Endometrium (tissue), 2 donors: Measurements from ENCODE around the gene PKD1.

ENCODE experiments used
- FAIRE-seq: peaks from 2 replicates; lab custom pipeline; 2012; peaks lifted over from hg19 to GRCh38; lab: Jason Lieb, UNC
- donor health status: control.
- donor health status: control.

The PKD1 gene

DNA sequence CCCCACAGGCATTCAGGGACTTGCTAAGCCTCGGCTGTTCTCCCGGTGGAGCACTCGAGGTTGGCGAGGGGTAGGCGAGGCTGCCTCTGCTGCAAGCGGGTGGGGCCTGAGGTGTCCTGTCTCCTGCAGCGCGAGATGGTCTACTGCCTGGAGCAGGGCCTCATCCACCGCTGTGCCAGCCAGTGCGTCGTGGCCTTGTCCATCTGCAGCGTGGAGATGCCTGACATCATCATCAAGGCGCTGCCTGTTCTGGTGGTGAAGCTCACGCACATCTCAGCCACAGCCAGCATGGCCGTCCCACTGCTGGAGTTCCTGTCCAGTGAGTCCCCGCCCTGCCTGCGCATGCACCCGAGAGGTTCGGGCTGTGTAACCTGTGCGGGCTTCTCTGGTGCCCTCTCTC lies 61.6 kb downstream of the PKD1 start:
- FAIRE-seq: no peak

- no peak for FAIRE-seq
Measured at GRCh38 chr16:2072926-2073325, 62.8 kb downstream of the PKD1 start.

- FAIRE-seq: no peak
Measured at GRCh38 chr16:2071454-2072202, 64.1 kb downstream of the PKD1 start.

DNA sequence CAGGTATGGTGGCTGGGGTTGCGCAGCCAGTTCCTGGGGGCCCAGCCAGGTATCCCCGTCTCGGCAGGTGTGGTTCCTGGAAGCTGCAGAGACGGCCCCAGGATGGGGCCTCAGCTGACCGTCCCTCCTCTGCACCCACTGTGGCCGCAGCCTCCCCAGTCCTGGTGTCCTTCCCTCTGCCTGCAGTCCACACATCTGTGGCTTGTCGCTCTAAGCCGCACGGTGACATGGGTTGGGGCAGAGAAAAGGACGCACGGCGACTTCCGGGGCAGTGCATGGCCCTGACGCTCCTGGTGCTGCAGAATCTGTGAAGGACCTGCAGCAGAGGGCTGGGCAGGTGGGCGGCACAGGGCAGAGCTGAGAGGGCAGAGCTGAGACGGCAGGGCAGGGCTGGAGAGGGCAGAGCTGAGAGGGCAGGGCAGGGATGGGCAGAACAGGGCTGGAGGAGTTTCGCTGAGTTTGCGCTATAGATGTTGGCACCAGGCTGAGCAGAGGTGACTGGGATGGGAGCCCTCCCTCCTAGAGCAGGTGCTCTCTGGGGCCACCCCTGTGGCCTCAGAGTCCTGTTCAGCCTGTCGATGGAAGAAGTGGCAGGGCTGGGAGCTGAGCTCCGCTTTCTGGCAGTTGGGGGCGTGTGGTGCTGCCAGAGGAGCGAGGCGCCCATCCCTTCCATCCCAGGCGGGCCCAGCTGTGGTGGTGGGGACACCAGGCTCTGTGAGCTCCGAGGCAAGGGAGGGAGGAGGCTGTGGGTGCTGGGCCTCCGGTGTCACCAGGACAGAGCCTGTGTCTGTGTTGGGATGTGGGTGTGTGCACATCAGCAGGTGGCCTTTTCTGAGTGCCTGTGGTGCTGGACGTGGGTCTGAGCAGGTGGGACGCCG lies 64.9 kb downstream of the PKD1 start:
- FAIRE-seq: no peak

- FAIRE-seq: no peak
Measured at GRCh38 chr16:2066139-2066538, 69.6 kb downstream of the PKD1 start.

DNA sequence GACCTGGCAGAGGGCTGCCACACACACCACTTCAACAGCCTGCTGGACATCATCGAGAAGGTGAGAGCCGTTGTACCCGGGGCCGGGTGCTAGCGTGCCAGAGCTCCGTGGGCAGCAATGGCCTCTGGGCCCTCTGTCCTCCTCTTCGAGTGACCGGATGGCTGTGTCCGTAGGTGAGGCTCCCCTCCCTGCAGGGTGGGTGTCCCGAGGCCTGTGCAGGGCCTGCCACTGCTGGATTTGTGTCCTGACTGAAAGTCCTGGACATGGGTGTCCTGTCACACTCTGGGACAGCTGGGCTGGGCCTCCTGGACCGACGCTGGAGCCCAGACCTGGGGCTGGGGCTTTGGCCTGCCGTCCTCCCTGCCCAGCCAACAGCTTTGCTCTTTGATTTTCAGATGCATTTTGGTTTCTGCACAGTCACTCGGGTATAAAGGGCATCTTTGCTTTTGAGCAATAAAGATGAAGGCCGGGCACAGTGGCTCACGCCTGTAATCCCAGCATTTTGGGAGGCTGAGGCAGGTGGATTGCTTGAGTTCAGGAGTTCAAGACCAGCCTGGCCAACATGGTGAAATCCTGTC lies 71.2 kb downstream of the PKD1 start:
- no peak for FAIRE-seq

GRCh38 chr16:2063861-2064260 lies 71.8 kb downstream of the PKD1 start:
- FAIRE-seq: no peak

DNA sequence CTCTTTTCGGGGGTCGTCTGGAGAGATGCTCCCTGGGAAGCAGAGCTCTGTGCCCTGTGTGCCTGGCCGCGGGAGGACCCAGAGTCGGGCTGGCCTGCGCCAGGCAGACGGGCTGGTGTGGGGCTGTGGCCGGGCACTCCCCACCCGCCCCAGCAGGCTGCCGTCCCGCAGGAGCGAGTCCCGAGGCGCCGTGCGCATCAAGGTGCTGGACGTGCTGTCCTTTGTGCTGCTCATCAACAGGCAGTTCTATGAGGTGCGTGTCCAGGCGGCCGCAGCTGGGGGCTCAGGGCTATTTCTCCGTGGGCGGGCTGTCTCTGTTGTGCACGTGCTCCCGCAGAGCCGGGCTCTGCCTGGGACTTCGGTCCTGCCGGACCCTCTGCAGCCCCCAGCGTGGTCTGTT lies 72.9 kb downstream of the PKD1 start:
- FAIRE-seq: no peak

DNA sequence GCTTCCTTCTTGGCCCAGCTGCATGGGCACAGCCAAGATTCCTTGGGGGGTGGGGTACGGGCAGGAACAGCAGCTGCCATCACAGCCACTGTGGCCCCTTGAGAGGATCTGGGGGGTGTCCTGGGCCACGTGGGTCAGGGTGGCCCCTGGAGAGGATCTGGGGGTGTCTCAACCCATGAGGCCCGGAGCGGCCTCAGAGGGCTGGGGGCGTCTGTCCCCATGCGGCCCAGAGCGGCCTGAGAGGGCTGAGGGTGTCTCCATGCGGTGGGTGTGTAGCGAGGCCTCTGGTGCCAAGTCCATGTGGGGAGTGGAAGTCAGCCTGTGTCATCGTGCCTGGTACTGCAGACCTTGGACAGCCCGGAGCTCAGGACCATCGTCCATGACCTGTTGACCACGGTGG lies 74.2 kb downstream of the PKD1 start:
- FAIRE-seq: no peak

GRCh38 chr16:2061023-2061422 lies 74.7 kb downstream of the PKD1 start:
- no peak for FAIRE-seq

GRCh38 chr16:2060346-2060745 lies 75.4 kb downstream of the PKD1 start:
- FAIRE-seq: no peak

DNA sequence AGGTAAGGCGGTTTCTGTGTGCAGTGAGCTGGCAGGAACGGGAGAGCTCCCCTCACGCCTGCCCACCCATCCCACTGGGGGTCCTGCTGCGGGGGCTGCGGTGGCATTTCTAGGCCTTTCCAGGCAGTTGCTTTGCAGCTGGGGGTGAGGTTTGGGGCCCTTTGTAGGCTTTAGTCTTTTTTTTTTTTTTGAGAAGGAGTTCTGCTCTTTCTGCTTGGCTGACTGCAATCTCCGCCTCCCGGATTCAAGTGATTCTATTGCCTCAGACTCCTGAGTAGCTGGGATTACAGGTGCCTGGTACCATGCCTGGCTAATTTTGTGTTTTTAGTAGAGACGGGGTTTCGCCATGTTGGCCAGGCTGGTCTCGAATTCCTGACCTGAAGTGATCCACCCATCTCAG lies 76.8 kb downstream of the PKD1 start:
- no peak for FAIRE-seq

- no peak for FAIRE-seq
Measured at GRCh38 chr16:2058420-2058819, 77.3 kb downstream of the PKD1 start.

GRCh38 chr16:2057438-2057837 lies 78.3 kb downstream of the PKD1 start:
- FAIRE-seq: no peak

DNA sequence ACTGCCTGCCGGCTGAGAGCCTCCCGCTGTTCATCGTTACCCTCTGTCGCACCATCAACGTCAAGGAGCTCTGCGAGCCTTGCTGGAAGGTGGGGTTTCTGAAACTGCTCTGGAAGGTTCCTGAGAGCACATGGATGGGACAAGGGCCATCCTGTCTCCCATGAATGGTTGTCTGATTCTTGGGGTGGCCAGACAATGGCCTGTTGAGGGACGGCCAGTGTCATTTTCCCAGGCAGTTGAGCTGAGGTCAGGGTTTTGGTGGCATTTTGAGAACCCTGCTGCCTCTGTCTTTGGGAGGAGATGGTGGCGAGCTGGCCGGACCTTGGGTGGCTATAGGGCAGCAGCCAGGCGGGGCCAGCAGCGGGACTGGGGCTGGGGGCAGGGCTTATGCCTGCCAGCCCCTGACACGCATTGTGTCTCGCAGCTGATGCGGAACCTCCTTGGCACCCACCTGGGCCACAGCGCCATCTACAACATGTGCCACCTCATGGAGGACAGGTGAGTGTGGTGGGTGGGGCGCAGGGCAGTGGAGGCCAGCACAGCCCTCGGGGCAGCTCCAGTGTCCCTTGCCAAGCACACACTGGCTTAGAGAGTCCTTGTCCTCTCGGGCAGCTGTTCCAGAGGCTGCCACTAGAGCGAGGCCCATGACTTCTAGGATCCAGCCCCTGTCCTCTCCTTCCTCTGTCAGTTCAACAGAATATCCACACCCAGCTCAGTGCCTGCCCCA lies 78.9 kb downstream of the PKD1 start:
- FAIRE-seq: no peak

- no peak for FAIRE-seq
Measured at GRCh38 chr16:2056077-2056476, 79.6 kb downstream of the PKD1 start.

DNA sequence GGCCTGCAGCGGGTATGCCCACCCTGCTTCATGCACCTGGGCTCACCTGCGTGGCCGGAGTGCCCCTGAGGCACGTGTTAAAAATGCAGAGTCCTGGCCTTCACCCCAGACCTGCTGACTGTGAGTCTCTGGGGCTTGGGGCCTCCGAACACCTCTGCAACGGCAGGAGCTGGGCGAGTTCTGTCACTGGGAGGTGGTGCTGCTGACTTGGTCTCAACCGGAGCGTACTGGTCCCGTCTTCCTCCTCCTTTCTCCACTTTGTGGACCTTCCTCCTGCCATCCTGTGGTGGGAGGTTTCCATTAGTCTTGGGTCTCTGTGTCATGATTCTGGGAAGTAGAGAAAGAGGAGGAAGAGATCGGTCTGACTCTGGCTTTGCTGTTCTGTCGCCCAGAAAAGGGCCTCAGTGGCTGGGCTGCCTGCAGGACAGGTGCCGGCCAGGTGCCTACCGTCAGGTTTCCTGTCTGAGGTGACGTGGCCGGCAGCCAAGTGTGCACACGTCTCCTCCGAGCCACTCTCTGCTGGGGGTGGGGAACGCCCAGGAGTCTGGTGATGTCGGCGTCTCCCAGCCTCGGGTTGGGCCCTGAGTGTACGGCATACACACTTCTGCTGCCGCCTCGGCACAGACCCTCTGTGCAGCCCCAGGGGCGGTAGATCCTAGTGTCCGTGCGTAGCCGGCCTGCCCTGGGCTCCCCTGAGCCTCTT lies 81.0 kb downstream of the PKD1 start:
- no peak for FAIRE-seq

DNA sequence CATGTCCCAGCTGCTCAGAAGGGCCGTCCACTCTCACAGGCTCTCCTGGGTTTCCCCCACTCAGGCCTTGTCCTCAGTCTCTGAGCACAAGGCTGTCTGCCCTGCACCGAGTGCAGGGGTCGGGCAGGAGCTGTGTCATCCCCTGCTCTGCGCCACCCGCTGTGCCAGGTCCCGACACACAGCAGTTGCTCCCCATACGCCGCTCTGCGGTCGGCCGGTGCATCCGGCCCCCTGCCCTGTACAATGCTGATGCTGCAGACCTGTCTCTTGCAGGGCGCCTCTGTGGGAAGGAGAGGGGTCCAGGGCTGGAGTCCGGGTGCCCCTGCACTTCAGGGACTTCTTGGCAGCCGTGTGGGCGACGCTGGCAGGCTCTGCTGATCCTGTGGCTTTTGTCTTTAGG lies 81.8 kb downstream of the PKD1 start:
- no peak for FAIRE-seq

DNA sequence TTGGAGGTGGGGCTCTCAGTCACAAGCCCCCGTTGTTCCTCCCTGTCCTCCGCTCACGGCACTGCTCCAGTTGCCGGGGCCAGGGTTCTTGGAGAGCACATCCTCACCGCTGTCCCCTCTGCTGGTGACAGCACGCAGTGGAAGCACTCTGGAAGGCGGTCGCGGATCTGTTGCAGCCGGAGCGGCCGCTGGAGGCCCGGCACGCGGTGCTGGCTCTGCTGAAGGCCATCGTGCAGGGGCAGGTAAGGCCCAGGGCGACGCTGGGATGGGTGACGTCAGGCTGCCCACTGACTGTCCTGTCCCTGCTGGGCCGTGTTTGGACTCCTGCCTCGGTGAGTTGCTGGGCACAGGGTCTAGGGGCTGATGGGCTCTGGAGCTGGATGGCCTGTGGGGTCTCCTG lies 82.5 kb downstream of the PKD1 start:
- FAIRE-seq: no peak

DNA sequence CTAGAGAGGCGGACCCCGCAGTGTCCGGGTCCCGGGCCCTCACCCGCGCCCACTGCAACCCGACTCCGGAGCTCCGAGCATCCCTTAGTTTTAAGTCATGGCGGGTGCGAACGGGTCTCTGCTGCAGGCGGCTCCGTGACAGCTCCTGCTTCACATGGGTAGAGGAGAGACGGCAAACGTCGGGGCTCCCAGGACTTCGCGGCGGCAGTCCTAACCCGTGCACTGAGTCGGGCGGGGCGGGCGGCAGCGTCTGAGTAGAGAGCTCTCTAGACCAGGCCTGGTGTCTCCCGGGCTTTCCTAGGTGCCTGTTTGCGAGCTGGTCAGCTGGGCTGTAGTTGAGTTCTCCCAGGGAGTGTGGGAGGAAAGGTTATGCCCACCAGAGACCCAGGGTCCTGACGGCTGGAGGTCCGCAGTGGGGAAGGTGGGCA lies 87.6 kb downstream of the PKD1 start:
- no peak for FAIRE-seq

DNA sequence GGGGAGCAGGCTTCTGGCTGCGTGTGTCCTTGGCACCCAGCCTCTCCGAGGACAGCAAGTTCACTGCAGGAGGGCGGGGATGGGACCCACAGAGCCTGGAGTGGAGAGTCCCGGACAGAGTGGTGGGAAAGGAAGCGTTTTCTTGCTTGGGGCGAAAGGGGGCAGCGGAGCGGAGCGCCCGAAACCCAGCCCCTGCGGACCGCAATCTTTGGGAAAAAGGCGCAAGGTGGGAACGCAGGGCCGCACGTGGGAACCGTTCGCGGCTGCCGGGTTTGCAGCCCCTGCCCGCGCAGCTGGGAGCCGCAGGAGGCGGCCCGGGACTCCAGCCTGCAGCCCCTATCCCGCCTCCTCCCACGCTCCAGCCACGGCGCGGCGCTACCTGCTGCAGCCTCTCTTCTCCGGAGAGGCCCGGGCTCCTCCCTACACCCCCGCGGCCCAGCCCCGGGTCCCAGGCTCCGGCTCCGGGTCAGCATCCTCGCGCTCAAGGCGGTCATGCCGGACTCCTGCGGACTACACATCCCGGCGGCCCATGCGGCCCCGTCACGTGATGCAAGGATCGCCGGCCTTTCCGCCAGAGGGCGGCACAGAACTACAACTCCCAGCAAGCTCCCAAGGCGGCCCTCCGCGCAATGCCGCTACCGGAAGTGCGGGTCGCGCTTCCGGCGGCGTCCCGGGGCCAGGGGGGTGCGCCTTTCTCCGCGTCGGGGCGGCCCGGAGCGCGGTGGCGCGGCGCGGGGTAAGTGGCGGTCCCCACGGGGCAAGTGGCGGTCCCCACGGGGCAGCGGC lies 88.2 kb downstream of the PKD1 start, which contains the start of the genes NTHL1 and TSC2:
Gene NTHL1 (minus strand): TSS at position 505 of the 786 bp plus-strand sequence. CDS start 11 bp downstream, at position 494.
Gene TSC2 (plus strand): TSS at position 656 of the 786 bp plus-strand sequence. CDS start 631 bp downstream, outside the sequence.
- no peak for FAIRE-seq
